Rectal smooth muscle tissue (tissue), 1 donor: ENCODE results near the gene TNIK.

ENCODE experiments used
- H3K27ac ChIP-seq: one replicate; pipeline ENCODE4 v1.7.0; 2013; ENCODE audit warnings: low read depth, low read length, inconsistent platforms
- H3K27me3 ChIP-seq: one replicate; pipeline ENCODE4 v1.7.0; 2013; ENCODE audit warnings: low read length; ENCODE audit not compliant: control insufficient read depth, insufficient read depth
- H3K36me3 ChIP-seq: one replicate; pipeline ENCODE4 v1.7.0; 2013; ENCODE audit warnings: low read length; ENCODE audit not compliant: control insufficient read depth, insufficient read depth
- H3K4me1 ChIP-seq: one replicate; pipeline ENCODE4 v1.7.0; 2013; ENCODE audit warnings: low read length; ENCODE audit not compliant: control insufficient read depth, insufficient read depth
- H3K4me3 ChIP-seq: one replicate; pipeline ENCODE4 v1.7.0; 2013; ENCODE audit warnings: low read length
- H3K9ac ChIP-seq: one replicate; pipeline ENCODE4 v1.7.0; 2013; ENCODE audit warnings: low read length

The TNIK gene

GRCh38 chr3:171420667-171421066 lies 39.5 kb downstream of the TNIK start:
- Histone ChIP-seq H3K27me3 (no peaks in the 10 kb centered on the region), H3K4me3 (no peak overlapping the region), H3K27ac (no peak overlapping the region), H3K4me1 (peaks cover 2% of the 10 kb centered on the region), H3K36me3 (no peaks in the 10 kb centered on the region), H3K9ac (no peak overlapping the region)

- Histone ChIP-seq H3K36me3 (no peaks in the 10 kb centered on the region), H3K4me3 (no peak overlapping the region), H3K4me1 (peaks cover 2% of the 10 kb centered on the region), H3K9ac (no peak overlapping the region), H3K27ac (no peak overlapping the region), H3K27me3 (no peaks in the 10 kb centered on the region)
Observed at GRCh38 chr3:171419457-171419856, 40.7 kb downstream of the TNIK start.

- Histone ChIP-seq H3K4me3 (no peak overlapping the region), H3K36me3 (no peaks in the 10 kb centered on the region), H3K4me1 (peaks cover 2% of the 10 kb centered on the region), H3K9ac (no peak overlapping the region), H3K27ac (no peak overlapping the region), H3K27me3 (no peaks in the 10 kb centered on the region)
Observed at GRCh38 chr3:171417813-171418212, 42.4 kb downstream of the TNIK start.

- no peaks in the 10 kb centered on the region for H3K36me3 ChIP-seq
- H3K9ac ChIP-seq = no peak overlapping the region
- no peaks in the 10 kb centered on the region for H3K27me3 ChIP-seq
- H3K27ac ChIP-seq = no peak overlapping the region
- H3K4me1 ChIP-seq = peaks cover 2% of the 10 kb centered on the region
- no peak overlapping the region for H3K4me3 ChIP-seq
Observed at GRCh38 chr3:171417137-171417536, 43.1 kb downstream of the TNIK start.

DNA sequence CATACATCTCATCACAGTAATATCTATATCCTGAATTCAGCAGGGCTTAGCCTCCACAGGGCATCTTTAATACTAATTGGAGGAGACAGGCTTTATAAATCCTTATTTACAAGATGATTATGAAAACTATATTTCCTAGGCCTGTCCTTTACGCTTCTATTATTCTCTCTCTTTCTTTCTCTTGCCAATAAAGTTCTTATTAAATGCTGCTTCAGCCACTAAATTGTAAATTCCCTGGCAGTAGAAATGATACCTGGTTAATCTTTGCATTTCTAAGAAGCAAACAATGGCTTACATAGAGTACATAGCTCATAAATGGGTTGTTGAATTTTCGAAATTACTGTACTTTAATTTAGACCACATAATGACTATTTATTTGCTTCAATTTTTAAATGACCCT lies 43.5 kb downstream of the TNIK start:
- Histone ChIP-seq H3K9ac (no peak overlapping the region), H3K27me3 (no peaks in the 10 kb centered on the region), H3K36me3 (no peaks in the 10 kb centered on the region), H3K27ac (no peak overlapping the region), H3K4me3 (no peak overlapping the region), H3K4me1 (peaks cover 2% of the 10 kb centered on the region)

DNA sequence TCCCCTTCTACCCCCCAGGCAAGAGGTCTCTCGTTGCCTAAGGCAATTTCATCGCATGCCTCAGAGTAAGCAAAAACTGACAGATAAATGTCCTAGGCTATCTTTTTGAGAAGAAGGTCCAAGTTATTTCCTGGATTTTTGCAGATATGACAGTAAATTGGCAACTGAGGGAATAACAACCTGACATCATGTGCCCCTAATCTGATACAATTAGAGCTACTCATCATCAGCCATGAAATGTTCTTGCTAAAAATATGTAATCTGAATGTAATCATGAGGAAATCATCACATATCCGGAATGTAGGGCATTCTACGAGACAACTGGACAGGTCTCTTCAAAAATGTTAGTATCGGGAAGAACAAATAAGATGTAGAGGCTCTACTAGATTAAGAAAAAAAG lies 44.1 kb downstream of the TNIK start:
- no peaks in the 10 kb centered on the region for H3K27me3 ChIP-seq

DNA sequence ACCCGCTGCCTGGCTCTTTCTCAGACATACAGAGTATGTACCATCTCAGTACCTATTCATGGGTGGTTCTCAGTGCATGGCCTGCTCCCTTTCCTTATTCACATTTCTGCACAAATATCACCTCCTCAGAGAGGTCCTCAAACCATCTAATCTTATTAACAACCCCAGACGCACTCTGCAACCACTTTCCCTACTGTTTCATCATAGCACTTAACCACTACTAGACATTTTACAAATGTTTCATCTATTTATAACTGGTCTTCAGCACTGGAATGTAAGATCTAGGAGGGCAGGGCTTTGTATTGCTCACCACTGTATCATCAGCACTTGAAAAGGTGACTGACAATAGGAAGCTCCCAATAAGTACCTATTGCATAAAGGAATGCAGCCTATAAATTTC lies 45.1 kb downstream of the TNIK start:
- no peak overlapping the region for H3K9ac ChIP-seq
- H3K27ac ChIP-seq = no peak overlapping the region
- H3K4me1 ChIP-seq = peaks cover 2% of the 10 kb centered on the region

More for the DNA sequence above, 44.1 kb downstream of the TNIK start:
- H3K36me3 ChIP-seq = no peaks in the 10 kb centered on the region
- no peak overlapping the region for H3K9ac ChIP-seq
- H3K4me3 ChIP-seq = no peak overlapping the region
- H3K27ac ChIP-seq = no peak overlapping the region
- peaks cover 2% of the 10 kb centered on the region for H3K4me1 ChIP-seq

DNA sequence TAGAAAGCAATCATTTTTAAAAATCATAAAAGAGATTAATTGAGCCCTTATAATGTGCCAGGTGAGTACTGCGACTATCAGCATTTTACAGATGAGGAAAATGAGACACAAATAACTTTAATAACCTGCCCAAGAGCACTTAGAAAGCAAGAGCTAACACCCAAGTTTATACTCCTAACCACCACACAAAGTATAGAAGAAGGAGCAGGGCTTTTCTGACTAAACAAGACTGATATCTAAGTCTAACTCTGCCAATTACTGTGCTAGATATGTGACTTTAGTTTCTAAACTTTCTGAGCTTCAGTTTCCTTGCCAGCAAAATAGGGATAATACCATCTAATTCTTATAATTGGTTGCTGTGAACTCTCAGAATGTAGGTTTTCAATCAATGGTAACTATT lies 47.7 kb downstream of the TNIK start:
- H3K36me3 ChIP-seq = no peaks in the 10 kb centered on the region
- H3K9ac ChIP-seq = no peak overlapping the region
- H3K27me3 ChIP-seq = no peaks in the 10 kb centered on the region
- H3K4me1 ChIP-seq = peaks cover 2% of the 10 kb centered on the region
- no peak overlapping the region for H3K27ac ChIP-seq
- H3K4me3 ChIP-seq = no peak overlapping the region

More for the DNA sequence above, 45.1 kb downstream of the TNIK start:
- no peak overlapping the region for H3K4me3 ChIP-seq
- no peaks in the 10 kb centered on the region for H3K27me3 ChIP-seq
- no peaks in the 10 kb centered on the region for H3K36me3 ChIP-seq

- no peak overlapping the region for H3K9ac ChIP-seq
- no peak overlapping the region for H3K4me3 ChIP-seq
- H3K36me3 ChIP-seq = no peaks in the 10 kb centered on the region
- H3K27ac ChIP-seq = no peak overlapping the region
- H3K27me3 ChIP-seq = no peaks in the 10 kb centered on the region
- H3K4me1 ChIP-seq = peaks cover 2% of the 10 kb centered on the region
Observed at GRCh38 chr3:171412054-171412453, 48.2 kb downstream of the TNIK start.

- H3K4me1 ChIP-seq = no peaks in the 10 kb centered on the region
- H3K27me3 ChIP-seq = no peaks in the 10 kb centered on the region
Observed at GRCh38 chr3:171410186-171410585, 50.0 kb downstream of the TNIK start.

DNA sequence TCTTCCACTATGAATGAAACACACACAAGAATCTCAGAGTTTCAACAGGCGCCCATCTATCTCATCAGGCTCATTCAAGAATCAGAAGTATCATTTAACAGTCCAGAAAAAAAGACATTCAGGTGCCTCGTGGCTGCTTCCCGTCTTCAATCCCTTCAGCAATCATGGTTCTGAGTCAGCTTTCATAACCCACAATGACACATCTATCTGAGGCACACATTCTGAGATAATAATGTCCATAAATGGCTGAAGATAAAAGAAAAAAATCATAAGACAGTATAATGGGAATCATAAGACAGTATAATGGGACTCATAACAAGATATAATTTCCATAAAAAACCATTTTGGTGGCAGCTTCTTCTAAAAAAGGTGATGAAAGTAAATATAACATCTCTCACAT lies 52.4 kb downstream of the TNIK start:
- Histone ChIP-seq H3K27me3 (no peaks in the 10 kb centered on the region), H3K4me1 (no peaks in the 10 kb centered on the region), H3K36me3 (no peaks in the 10 kb centered on the region), H3K9ac (no peak overlapping the region), H3K4me3 (no peak overlapping the region), H3K27ac (no peak overlapping the region)

More at GRCh38 chr3:171410186-171410585, 50.0 kb downstream of the TNIK start:
- H3K9ac ChIP-seq = no peak overlapping the region
- H3K36me3 ChIP-seq = no peaks in the 10 kb centered on the region
- no peak overlapping the region for H3K4me3 ChIP-seq
- no peak overlapping the region for H3K27ac ChIP-seq

DNA sequence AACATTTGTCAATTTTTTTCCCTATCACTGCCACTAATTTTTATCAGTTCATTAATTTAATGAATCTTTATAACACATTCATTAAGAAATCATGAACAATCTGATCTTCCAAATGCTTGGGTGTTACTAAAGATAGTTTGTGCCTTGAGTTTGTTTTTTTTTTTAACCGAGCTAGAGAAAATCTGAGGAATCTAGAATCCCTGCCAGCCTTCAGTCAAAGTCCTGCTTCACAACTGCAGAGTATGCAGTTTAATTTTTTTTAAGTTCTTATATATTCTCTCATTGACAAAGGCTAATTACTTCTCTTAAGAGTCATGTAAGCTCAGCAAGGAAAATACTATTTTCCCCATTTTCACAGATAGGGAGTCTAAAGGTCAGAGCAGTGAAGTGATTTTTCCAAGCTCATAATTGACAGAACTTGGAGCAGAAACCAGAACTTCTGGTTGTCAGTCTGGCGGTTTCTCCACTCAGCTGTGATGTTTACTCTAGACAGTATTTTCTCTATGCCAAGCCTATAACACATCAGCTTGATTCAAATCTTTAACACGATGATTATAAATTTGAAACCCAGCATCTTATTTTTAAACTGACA lies 55.7 kb downstream of the TNIK start:
- no peak overlapping the region for H3K4me3 ChIP-seq
- H3K36me3 ChIP-seq = no peaks in the 10 kb centered on the region
- no peak overlapping the region for H3K9ac ChIP-seq
- H3K4me1 ChIP-seq = no peaks in the 10 kb centered on the region
- no peak overlapping the region for H3K27ac ChIP-seq
- H3K27me3 ChIP-seq = no peaks in the 10 kb centered on the region

- H3K9ac ChIP-seq = no peak overlapping the region
- H3K27me3 ChIP-seq = no peaks in the 10 kb centered on the region
- no peaks in the 10 kb centered on the region for H3K4me1 ChIP-seq
- H3K27ac ChIP-seq = no peak overlapping the region
- no peaks in the 10 kb centered on the region for H3K36me3 ChIP-seq
- no peak overlapping the region for H3K4me3 ChIP-seq
Observed at GRCh38 chr3:171402281-171402680, 57.9 kb downstream of the TNIK start.
